GM19025 (cell line): ENCODE results near the gene GGT6.
"Not testable (repeated sequence)": the region's sequence is repeated elsewhere in the genome, so short reads cannot be mapped to it uniquely, and the experiment has no call there.

ENCODE experiments used
- ATAC-seq: cut with Tn5 transposase; IDR thresholded peaks from one replicate; pipeline ENCODE4 v1.9.1; 2021; ENCODE audit warnings: mild to moderate bottlenecking, low read depth, moderate library complexity; ENCODE audit not compliant: unreplicated experiment

Gene GGT6

GRCh38 chr17:4560421-4560820, at the start of gene GGT6:
TSS of gene GGT6 (minus strand) at chr17:4560577. CDS start at chr17:4560521, 56 bp downstream.
- no peak for ATAC-seq

- no peak for ATAC-seq
Observed at GRCh38 chr17:4610162-4610561, 49.8 kb upstream of the GGT6 start.

GRCh38 chr17:4609761-4610160, 49.4 kb upstream of the GGT6 start:
- ATAC-seq: no peak

GRCh38 chr17:4607773-4608187, 47.4 kb upstream of the GGT6 start:
- ATAC-seq: no peak

GRCh38 chr17:4607261-4607741, 46.9 kb upstream of the GGT6 start:
- ATAC-seq: no peak

- ATAC-seq: no peak
Observed at GRCh38 chr17:4605826-4606225, 45.4 kb upstream of the GGT6 start.

- not testable (repeated sequence) for ATAC-seq
Observed at GRCh38 chr17:4604736-4605135, 44.4 kb upstream of the GGT6 start.

GRCh38 chr17:4604111-4604644, 43.8 kb upstream of the GGT6 start:
- no peak for ATAC-seq

- ATAC-seq: no peak
Observed at GRCh38 chr17:4602041-4602440, 41.7 kb upstream of the GGT6 start.

GRCh38 chr17:4601326-4601725, 40.9 kb upstream of the GGT6 start:
- ATAC-seq: no peak

GRCh38 chr17:4600563-4600962, 40.2 kb upstream of the GGT6 start:
- no peak for ATAC-seq

- ATAC-seq: no peak
Observed at GRCh38 chr17:4599505-4600281, 39.3 kb upstream of the GGT6 start.

- ATAC-seq: no peak
Observed at GRCh38 chr17:4598776-4599504, 38.6 kb upstream of the GGT6 start.

GRCh38 chr17:4597975-4598374, 37.6 kb upstream of the GGT6 start:
- ATAC-seq: no peak

- ATAC-seq: no peak
Observed at GRCh38 chr17:4596636-4597380, 36.4 kb upstream of the GGT6 start.

- ATAC-seq: not testable (repeated sequence)
Observed at GRCh38 chr17:4595685-4596342, 35.4 kb upstream of the GGT6 start.

GRCh38 chr17:4594931-4595684, 34.7 kb upstream of the GGT6 start:
- ATAC-seq: no peak

GRCh38 chr17:4594406-4594805, 34.0 kb upstream of the GGT6 start:
- no peak for ATAC-seq

- no peak for ATAC-seq
Observed at GRCh38 chr17:4593021-4593421, 32.6 kb upstream of the GGT6 start.
